Gastrocnemius medialis (tissue), 4 donors: Measurements from ENCODE around the gene DPYSL5. TPM values are rescaled to one million over a fixed set of nuclear protein-coding genes. Genes with fewer than 3 reads are reported as not detected.

Source experiments
- ATAC-seq, 2 donors: fragments of 150-250 bp; one replicate each; pipeline ENCODE4 v1.9.1; 2016
- DNase-seq, 2 donors: peaks; one replicate each; pipeline ENCODE4 v3.0.0-alpha.2; 2019
- H3K27ac ChIP-seq, 4 donors: fragments of 200-600 bp; sonication (generic); 1 replicate in 1 of 4; 2 replicates in 3 of 4; pipeline ENCODE4 v1.5.1; 2016 to 2018; ENCODE audit warnings: mild to moderate bottlenecking in 2 of 4, moderate library complexity in 1 of 4
- H3K27me3 ChIP-seq, 3 donors: fragments of 200-600 bp; sonication (generic) in 2 of 3; 1 replicate in 1 of 3; 2 replicates in 2 of 3; pipeline versions ENCODE4 v1.5.1 to v1.6.0; 2016 to 2019; ENCODE audit warnings: mild to moderate bottlenecking in 1 of 3, moderate library complexity in 1 of 3
- H3K36me3 ChIP-seq, 2 donors: fragments of 200-600 bp; sonication (generic) in 1 of 2; one replicate each; pipeline ENCODE4 v1.5.1; 2017 to 2018
- H3K4me1 ChIP-seq, 2 donors: fragments of 200-600 bp; sonication (generic) in 1 of 2; one replicate each; pipeline ENCODE4 v1.5.1; 2016 to 2017; ENCODE audit warnings: mild to moderate bottlenecking in 2 of 2
- H3K4me3 ChIP-seq, 4 donors: fragments of 200-600 bp; sonication (generic) in 3 of 4; 1 replicate in 1 of 4; 2 replicates in 3 of 4; pipeline ENCODE4 v1.5.1; 2016 to 2019; ENCODE audit warnings: mild to moderate bottlenecking in 2 of 4
- H3K9me3 ChIP-seq, 3 donors: fragments of 200-600 bp; sonication (generic) in 2 of 3; 1 replicate in 1 of 3; 2 replicates in 2 of 3; pipeline ENCODE4 v1.5.1; 2016 to 2019
- POLR2A ChIP-seq, 2 donors: fragments of 450-650 bp; IDR thresholded peaks; one replicate each; pipeline ENCODE4 v1.6.1; 2017; ENCODE audit warnings: antibody characterized with exemption in 2 of 2, mild to moderate bottlenecking in 2 of 2, moderate library complexity in 2 of 2
- in situ Hi-C, 4 donors: fragments of 200-750 bp; cut with MboI; loops; one replicate each; pipeline versions ENCODE4 v1.15.0 to v1.8.0; 2017; ENCODE audit warnings: low sequenced_read_pairs in 4 of 4
- intact Hi-C: fragments of 100-400 bp; cut with DNase I; formaldehyde crosslinking; loops from one replicate; pipeline ENCODE4 v1.15.1; 2023; ENCODE audit warnings: low total_unique reads
- total RNA-seq, 4 donors: library from RNA; depleted of rRNA; stranded (reverse); fragments of >200 nt; gene quantifications; one replicate each; pipeline versions ENCODE4 v1.1.0 to v1.2.3, GENCODE V29; 2016
- TF ChIP-seq, protein P1 (sequence below), 5 experiments: fragments of 450-650 bp in 3 of 5; fragments of 200-600 bp in 2 of 5; sonication (generic) in 2 of 5; IDR thresholded peaks in 4 of 5; conservative IDR thresholded peaks in 1 of 5; 1 replicate in 4 of 5; 2 replicates in 1 of 5; pipeline ENCODE4 v1.5.1; 2016 to 2019; ENCODE audit warnings: antibody characterized with exemption in 5 of 5, mild to moderate bottlenecking in 3 of 5, moderate library complexity in 3 of 5

DPYSL5 gene
- total RNA-seq, 4 donors from 2014 or later: not detected

DNA sequence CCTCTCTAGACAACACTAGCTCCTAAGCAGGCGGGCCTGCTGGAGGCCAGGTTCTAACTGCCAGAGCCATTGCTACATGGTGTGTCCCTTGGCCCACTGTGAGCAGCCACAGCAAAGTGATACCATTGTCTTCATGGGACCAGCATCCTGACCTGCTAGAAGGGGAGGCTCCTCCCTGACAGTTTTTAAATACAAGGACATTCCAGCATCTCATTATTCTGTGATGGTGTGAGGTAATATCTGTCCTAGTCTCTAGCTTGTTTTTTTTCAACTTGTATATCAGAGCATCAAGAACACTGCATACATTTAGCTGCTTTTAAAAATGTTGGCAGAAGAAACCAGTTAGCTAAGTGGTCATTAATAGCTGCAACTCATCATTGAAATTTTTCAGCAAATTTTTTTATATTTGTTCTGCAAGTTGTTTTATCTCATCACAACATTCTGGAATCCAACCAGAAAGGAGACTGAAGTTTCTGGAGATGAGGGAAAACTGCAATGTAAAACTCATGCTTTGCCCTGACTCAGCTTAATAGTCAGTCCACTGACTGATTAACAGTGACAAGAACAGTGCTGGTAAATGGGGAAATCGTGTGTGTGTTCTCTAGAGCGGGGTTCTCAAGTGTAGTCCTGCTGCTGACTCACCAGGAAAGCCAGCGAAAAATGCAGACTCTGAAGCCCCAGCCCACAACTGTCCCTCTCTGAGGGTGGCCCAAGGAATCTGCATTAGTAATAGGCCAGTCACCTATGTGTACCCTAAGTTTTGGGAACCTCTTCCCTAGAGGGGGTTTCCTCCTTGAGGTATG lies 140.3 kb downstream of the DPYSL5 start:
- Histone ChIP-seq H3K9me3 (no peaks in the 10 kb centered on the region), H3K4me1 (peaks cover 22 to 50% of the 10 kb centered on the region in 2 donors), H3K27me3 (no peaks in the 10 kb centered on the region), H3K27ac (peak overlapping the region in 1 of 4 donors; percentile 1), H3K4me3 (no peak overlapping the region), H3K36me3 (no peaks in the 10 kb centered on the region)
- no peak for TF ChIP-seq POLR2A (IDR thresholded peaks at IDR 0.05)
- TF ChIP-seq, protein P1, sequence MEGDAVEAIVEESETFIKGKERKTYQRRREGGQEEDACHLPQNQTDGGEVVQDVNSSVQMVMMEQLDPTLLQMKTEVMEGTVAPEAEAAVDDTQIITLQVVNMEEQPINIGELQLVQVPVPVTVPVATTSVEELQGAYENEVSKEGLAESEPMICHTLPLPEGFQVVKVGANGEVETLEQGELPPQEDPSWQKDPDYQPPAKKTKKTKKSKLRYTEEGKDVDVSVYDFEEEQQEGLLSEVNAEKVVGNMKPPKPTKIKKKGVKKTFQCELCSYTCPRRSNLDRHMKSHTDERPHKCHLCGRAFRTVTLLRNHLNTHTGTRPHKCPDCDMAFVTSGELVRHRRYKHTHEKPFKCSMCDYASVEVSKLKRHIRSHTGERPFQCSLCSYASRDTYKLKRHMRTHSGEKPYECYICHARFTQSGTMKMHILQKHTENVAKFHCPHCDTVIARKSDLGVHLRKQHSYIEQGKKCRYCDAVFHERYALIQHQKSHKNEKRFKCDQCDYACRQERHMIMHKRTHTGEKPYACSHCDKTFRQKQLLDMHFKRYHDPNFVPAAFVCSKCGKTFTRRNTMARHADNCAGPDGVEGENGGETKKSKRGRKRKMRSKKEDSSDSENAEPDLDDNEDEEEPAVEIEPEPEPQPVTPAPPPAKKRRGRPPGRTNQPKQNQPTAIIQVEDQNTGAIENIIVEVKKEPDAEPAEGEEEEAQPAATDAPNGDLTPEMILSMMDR (IDR thresholded peaks at IDR 0.05 in 4 of 5, conservative IDR thresholded peaks at IDR 0.05 in 1 of 5): no peak
- in situ Hi-C loops (no loop called here), intact Hi-C loops (no loop called here)
- ATAC-seq (peak in 1 of 2 donors; percentile 31), DNase-seq (no peak)

DNA sequence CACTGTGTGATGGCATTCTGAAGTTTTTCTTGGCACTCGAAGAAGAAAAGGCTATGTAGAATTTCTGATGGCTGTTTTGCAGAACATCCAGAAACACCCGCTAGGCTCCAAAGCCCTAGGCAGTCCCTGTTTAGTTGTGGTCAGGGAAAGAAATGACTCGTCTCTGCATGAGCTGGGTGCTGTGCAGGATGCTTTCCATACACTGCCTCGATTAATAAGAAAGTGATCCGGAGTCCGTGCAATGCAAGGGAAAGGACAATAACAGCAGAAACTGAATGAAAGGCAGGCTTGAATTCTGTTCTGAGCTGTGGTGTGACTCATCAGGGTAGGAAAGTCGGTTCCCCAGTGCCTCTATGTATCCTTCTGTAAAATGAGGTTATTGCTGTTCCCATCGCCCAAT lies 141.2 kb downstream of the DPYSL5 start:
- in situ Hi-C loops (no loop called here), intact Hi-C loops (no loop called here)
- ATAC-seq (no peak), DNase-seq (no peak)
- no peak for TF ChIP-seq POLR2A (IDR thresholded peaks at IDR 0.05)
- TF ChIP-seq, protein P1 (IDR thresholded peaks at IDR 0.05 in 4 of 5, conservative IDR thresholded peaks at IDR 0.05 in 1 of 5): no peak
- peaks cover 16 to 41% of the 10 kb centered on the region in 2 donors for H3K4me1 ChIP-seq
- no peaks in the 10 kb centered on the region for H3K36me3 ChIP-seq
- H3K27me3 ChIP-seq: no peaks in the 10 kb centered on the region
- no peaks in the 10 kb centered on the region for H3K9me3 ChIP-seq
- no peak overlapping the region for H3K4me3 ChIP-seq
- no peak overlapping the region for H3K27ac ChIP-seq

DNA sequence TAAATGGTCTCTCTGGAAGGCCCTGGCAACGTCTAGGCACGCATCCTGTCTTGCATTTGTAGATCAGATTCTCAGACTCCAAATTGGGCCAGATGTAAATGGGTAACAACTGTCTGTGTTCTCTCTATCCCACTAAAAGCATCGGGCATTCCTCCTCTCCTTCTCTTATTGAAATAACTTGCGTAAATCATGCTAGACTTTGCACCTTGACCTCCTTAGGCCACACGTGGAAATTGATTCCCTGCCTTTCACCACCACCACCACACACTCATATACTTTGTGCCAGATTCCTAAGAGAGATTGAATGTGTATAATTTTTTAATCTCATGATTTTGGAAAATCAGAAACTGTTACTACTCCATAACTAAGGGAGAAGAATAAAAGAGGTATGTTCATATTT lies 143.8 kb downstream of the DPYSL5 start:
- peaks cover 4 to 18% of the 10 kb centered on the region in 2 donors for H3K4me1 ChIP-seq
- no peak for ATAC-seq
- in situ Hi-C loops: no loop called here
- TF ChIP-seq, protein P1 (IDR thresholded peaks at IDR 0.05 in 4 of 5, conservative IDR thresholded peaks at IDR 0.05 in 1 of 5): no peak
- TF ChIP-seq POLR2A (IDR thresholded peaks at IDR 0.05): no peak
- DNase-seq: no peak
- H3K9me3 ChIP-seq: no peaks in the 10 kb centered on the region
- H3K36me3 ChIP-seq: no peaks in the 10 kb centered on the region
- H3K27me3 ChIP-seq: no peaks in the 10 kb centered on the region
- H3K4me3 ChIP-seq: no peak overlapping the region
- intact Hi-C loops: no loop called here
- no peak overlapping the region for H3K27ac ChIP-seq

DNA sequence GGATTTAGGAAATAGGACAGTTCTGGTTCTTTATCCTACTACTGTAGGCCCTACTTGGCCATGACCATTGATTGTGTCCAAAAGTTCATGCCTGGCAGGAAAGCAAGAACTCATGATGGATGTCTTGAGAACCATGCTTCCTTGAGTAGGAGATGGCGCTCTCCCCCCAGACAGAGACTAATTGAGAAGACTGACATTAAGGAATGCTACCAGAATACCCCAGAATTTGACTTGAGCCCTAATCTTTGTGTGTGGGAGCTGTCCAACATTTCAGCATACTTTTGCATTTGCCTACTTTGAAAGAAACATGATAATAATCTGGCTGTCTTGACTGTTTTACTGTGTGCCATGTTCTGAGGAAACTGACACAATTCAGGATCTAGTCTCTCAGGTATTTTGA lies 145.8 kb downstream of the DPYSL5 start:
- no peak overlapping the region for H3K27ac ChIP-seq
- H3K36me3 ChIP-seq: no peaks in the 10 kb centered on the region
- no peaks in the 10 kb centered on the region for H3K4me1 ChIP-seq
- no peaks in the 10 kb centered on the region for H3K9me3 ChIP-seq
- TF ChIP-seq, protein P1 (IDR thresholded peaks at IDR 0.05 in 4 of 5, conservative IDR thresholded peaks at IDR 0.05 in 1 of 5): no peak
- no peak for TF ChIP-seq POLR2A (IDR thresholded peaks at IDR 0.05)
- no peak for ATAC-seq
- H3K4me3 ChIP-seq: no peak overlapping the region
- in situ Hi-C loops: no loop called here
- intact Hi-C loops: no loop called here
- no peak for DNase-seq
- H3K27me3 ChIP-seq: no peaks in the 10 kb centered on the region
